Measurements from ENCODE around the gene PLEKHA3.
"Not testable (repeated sequence)": the region's sequence is repeated elsewhere in the genome, so short reads cannot be mapped to it uniquely, and the experiment has no call there.

The PLEKHA3 gene

GRCh38 chr2:178480227-178481181 lies at the start of gene PLEKHA3:
Gene PLEKHA3, plus strand, starts transcription at chr2:178480457. Its CDS starts 413 bp downstream, at chr2:178480870.
- peak; percentile 47 to 53 for DNase-seq (ENCODE audit: low read depth in 2 of 2)

GRCh38 chr2:178436662-178437061 lies 43.6 kb upstream of the PLEKHA3 start:
- no peak for DNase-seq (ENCODE audit: low read depth in 2 of 2)

- no peak for DNase-seq (ENCODE audit: low read depth in 2 of 2)
Observed at GRCh38 chr2:178441426-178441825, 38.8 kb upstream of the PLEKHA3 start.

- DNase-seq (ENCODE audit: low read depth in 2 of 2), result no peak
Observed at GRCh38 chr2:178448968-178449661, 31.1 kb upstream of the PLEKHA3 start.

GRCh38 chr2:178449700-178450523 lies 30.3 kb upstream of the PLEKHA3 start:
- no peak for DNase-seq (ENCODE audit: low read depth in 2 of 2)

- DNase-seq (ENCODE audit: low read depth in 2 of 2), result no peak
Observed at GRCh38 chr2:178450524-178450773, 29.8 kb upstream of the PLEKHA3 start.

GRCh38 chr2:178450774-178451525 lies 29.3 kb upstream of the PLEKHA3 start, which contains the start of the genes PJVK and PRKRA:
Gene PJVK, plus strand, starts transcription at chr2:178451378. Its CDS starts 2,032 bp downstream, at chr2:178453410.
Gene PRKRA, minus strand, starts transcription at chr2:178451175. Its CDS starts 145 bp downstream, at chr2:178451030.
- DNase-seq (ENCODE audit: low read depth in 2 of 2), result peak; percentile 86 to 91

GRCh38 chr2:178452334-178452733 lies 27.9 kb upstream of the PLEKHA3 start:
- DNase-seq (ENCODE audit: low read depth in 2 of 2), result no peak

GRCh38 chr2:178452870-178453269 lies 27.4 kb upstream of the PLEKHA3 start:
- no peak for DNase-seq (ENCODE audit: low read depth in 2 of 2)

- no peak for DNase-seq (ENCODE audit: low read depth in 2 of 2)
Observed at GRCh38 chr2:178455947-178456346, 24.3 kb upstream of the PLEKHA3 start.

- DNase-seq (ENCODE audit: low read depth in 2 of 2), result no peak
Observed at GRCh38 chr2:178457390-178457886, 22.8 kb upstream of the PLEKHA3 start.

- DNase-seq (ENCODE audit: low read depth in 2 of 2), result no peak
Observed at GRCh38 chr2:178469219-178469849, 10.9 kb upstream of the PLEKHA3 start.

GRCh38 chr2:178471313-178471712 lies 8.9 kb upstream of the PLEKHA3 start:
- DNase-seq (ENCODE audit: low read depth in 2 of 2), result not testable (repeated sequence)

- DNase-seq (ENCODE audit: low read depth in 2 of 2), result no peak
Observed at GRCh38 chr2:178473373-178473772, 6.9 kb upstream of the PLEKHA3 start.

GRCh38 chr2:178473931-178474330 lies 6.3 kb upstream of the PLEKHA3 start:
- no peak for DNase-seq (ENCODE audit: low read depth in 2 of 2)

- DNase-seq (ENCODE audit: low read depth in 2 of 2), result no peak
Observed at GRCh38 chr2:178474560-178474959, 5.7 kb upstream of the PLEKHA3 start.

GRCh38 chr2:178476477-178476876 lies 3.8 kb upstream of the PLEKHA3 start:
- DNase-seq (ENCODE audit: low read depth in 2 of 2), result no peak

GRCh38 chr2:178477443-178478129 lies 2.7 kb upstream of the PLEKHA3 start:
- no peak for DNase-seq (ENCODE audit: low read depth in 2 of 2)

- DNase-seq (ENCODE audit: low read depth in 2 of 2), result no peak
Observed at GRCh38 chr2:178478130-178478438, 2.2 kb upstream of the PLEKHA3 start.

Data from stimulated activated CD8-positive, alpha-beta memory T cell treated with anti-CD3 and anti-CD28 coated beads, Interleukin-7, amount 100 ng/mL, for 1 hour (primary cell).